ENCODE measurements around the gene G3BP2. TPM values are rescaled to one million over a fixed set of nuclear protein-coding genes. Genes with fewer than 3 reads are reported as not detected.

G3BP2 gene
- polyA plus RNA-seq, 2 of the 4 experiments (the other 2 are of a cell fraction): 159 to 179 TPM

DNA sequence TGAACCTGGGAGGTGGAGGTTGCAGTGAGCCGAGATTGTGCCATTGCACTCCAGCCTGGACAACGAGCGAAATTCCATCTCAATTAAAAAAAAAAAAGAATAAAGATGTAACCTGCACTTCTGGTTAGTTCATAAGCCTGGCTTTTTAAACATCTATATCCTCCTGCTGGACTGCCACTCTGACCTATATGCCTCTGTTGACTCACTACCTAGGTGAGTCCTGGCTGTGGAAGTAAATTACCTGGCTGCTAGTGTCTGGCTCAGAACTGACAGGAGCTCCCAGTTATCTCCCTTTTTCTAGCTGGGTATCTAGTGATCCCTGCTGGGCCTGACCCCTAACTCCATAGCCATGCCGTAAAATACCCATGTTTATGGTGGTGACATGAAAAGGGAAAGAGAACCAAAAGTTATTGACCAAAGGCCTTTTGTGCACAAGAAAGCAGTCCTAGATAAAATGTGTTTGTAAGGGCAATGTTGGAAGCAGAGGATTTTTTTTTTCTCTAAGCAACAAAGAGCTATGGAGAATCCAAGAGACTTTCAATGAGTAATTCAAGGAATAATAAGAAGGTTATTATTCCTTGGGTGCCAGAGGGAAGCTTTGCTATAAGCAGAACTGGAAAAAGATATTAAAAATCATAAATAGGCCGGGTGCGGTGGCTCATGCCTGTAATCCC lies 10.4 kb upstream of the G3BP2 start:
- Histone ChIP-seq H3K9me3 (no peaks in the 10 kb centered on the region), H3K4me1 (no peaks in the 10 kb centered on the region), H3K4me2 (no peak overlapping the region), H3K27ac (no peak overlapping the region), H3K4me3 (no peak overlapping the region)
- ATAC-seq (no peak), FAIRE-seq (no peak), DNase-seq (ENCODE audit: low read depth in 1 of 2, low spot score in 1 of 2) (no peak)
- ChIA-PET POLR2A (no interaction called here), CTCF (interaction anchor here (1.3 to 2.7 kb wide), 3 partner anchors 17 to 40 kb away, joined by 3 to 12 read pairs (median 4); partner anchors contain the start of gene USO1)
- 93% methylated on average over 6 of the region's 6 CpGs for WGBS (ENCODE audit: missing lambda C conversion rate)
- TF ChIP-seq MAZ (IDR thresholded peaks at IDR 0.05; ENCODE audit: borderline replicate concordance, low read depth, low read length) (no peak), RFX5 (IDR thresholded peaks at IDR 0.05) (no peak), SMC3 (IDR thresholded peaks at IDR 0.05) (no peak), KDM5A (IDR thresholded peaks at IDR 0.05) (no peak), HEYL (CRISPR knock-in tag; IDR thresholded peaks at IDR 0.05) (no peak), NR3C1 (IDR thresholded peaks at IDR 0.05) (no peak), ZNF302 (CRISPR knock-in tag; IDR thresholded peaks at IDR 0.05) (no peak), HOXA7 (CRISPR knock-in tag; IDR thresholded peaks at IDR 0.05) (no peak), KDM1A (IDR thresholded peaks at IDR 0.05; ENCODE audit: low read depth) (no peak), ZFP36 (IDR thresholded peaks at IDR 0.05; ENCODE audit: borderline replicate concordance, partially characterized antibody) (no peak), TP53 (CRISPR knock-in tag; IDR thresholded peaks at IDR 0.05) (no peak), BHLHE40 (IDR thresholded peaks at IDR 0.05; ENCODE audit: low read depth, low read length) (no peak), ZSCAN20 (CRISPR knock-in tag; IDR thresholded peaks at IDR 0.05) (no peak), RNF2 (IDR thresholded peaks at IDR 0.05; ENCODE audit: borderline replicate concordance, low read depth) (no peak), JUN (IDR thresholded peaks at IDR 0.05) (no peak), EHMT2 (IDR thresholded peaks at IDR 0.05; ENCODE audit: low read depth) (no peak), REST (IDR thresholded peaks at IDR 0.05) (no peak), MYC (IDR thresholded peaks at IDR 0.05; ENCODE audit: borderline replicate concordance, low read length) (no peak)
- TF ChIP-seq, protein P1, sequence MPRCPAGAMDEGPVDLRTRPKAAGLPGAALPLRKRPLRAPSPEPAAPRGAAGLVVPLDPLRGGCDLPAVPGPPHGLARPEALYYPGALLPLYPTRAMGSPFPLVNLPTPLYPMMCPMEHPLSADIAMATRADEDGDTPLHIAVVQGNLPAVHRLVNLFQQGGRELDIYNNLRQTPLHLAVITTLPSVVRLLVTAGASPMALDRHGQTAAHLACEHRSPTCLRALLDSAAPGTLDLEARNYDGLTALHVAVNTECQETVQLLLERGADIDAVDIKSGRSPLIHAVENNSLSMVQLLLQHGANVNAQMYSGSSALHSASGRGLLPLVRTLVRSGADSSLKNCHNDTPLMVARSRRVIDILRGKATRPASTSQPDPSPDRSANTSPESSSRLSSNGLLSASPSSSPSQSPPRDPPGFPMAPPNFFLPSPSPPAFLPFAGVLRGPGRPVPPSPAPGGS (IDR thresholded peaks at IDR 0.05): no peak
- TF ChIP-seq, protein P2, sequence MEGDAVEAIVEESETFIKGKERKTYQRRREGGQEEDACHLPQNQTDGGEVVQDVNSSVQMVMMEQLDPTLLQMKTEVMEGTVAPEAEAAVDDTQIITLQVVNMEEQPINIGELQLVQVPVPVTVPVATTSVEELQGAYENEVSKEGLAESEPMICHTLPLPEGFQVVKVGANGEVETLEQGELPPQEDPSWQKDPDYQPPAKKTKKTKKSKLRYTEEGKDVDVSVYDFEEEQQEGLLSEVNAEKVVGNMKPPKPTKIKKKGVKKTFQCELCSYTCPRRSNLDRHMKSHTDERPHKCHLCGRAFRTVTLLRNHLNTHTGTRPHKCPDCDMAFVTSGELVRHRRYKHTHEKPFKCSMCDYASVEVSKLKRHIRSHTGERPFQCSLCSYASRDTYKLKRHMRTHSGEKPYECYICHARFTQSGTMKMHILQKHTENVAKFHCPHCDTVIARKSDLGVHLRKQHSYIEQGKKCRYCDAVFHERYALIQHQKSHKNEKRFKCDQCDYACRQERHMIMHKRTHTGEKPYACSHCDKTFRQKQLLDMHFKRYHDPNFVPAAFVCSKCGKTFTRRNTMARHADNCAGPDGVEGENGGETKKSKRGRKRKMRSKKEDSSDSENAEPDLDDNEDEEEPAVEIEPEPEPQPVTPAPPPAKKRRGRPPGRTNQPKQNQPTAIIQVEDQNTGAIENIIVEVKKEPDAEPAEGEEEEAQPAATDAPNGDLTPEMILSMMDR (IDR thresholded peaks at IDR 0.05): no peak

All from A549 (cell line).